Measurements from ENCODE around the gene RXRA. TPM values are rescaled to one million over a fixed set of nuclear protein-coding genes. Genes with fewer than 3 reads are reported as not detected.

Gene RXRA
- total RNA-seq, 4 donors from 2014 or later, result 27.3 to 70.5 (median 58.6) TPM

- DNase-seq, result no peak
- Histone ChIP-seq H3K36me3 (no peaks in the 10 kb centered on the region), H3K4me1 (peaks cover 8 to 30% (median 16%) of the 10 kb centered on the region in 4 donors), H3K4me3 (no peak overlapping the region), H3K9me3 (no peaks in the 10 kb centered on the region), H3K27me3 (no peaks in the 10 kb centered on the region), H3K27ac (peak overlapping the region; percentile 12 to 64 (median 37))
- TF ChIP-seq EP300 (IDR thresholded peaks at IDR 0.05; ENCODE audit: low read depth) (no peak), POLR2A (IDR thresholded peaks at IDR 0.05) (no peak), POLR2AphosphoS5 (IDR thresholded peaks at IDR 0.05) (no peak), CTCF (IDR thresholded peaks at IDR 0.05) (no peak)
- in situ Hi-C loops (cut with MboI; ENCODE audit: low pct_ligation_motif_present in 1 of 4, low pct_unique_long_range_greater_than_20kb in 1 of 4, low sequenced_read_pairs in 3 of 4) (no loop called here), intact Hi-C loops (cut with DNase I; ENCODE audit: low total_unique reads) (no loop called here)
- 77 to 80% methylated on average over 2 to 26 of the region's 26 CpGs for WGBS, 2 donors (ENCODE audit: low coverage in 1 of 2)
Measured at GRCh38 chr9:134473141-134474054, 147.1 kb downstream of the RXRA start.

- Histone ChIP-seq H3K4me1 (peaks cover 8 to 24% (median 11%) of the 10 kb centered on the region in 4 donors), H3K27ac (peak overlapping the region; percentile 12 to 64 (median 37))
- in situ Hi-C loops (cut with MboI; ENCODE audit: low pct_ligation_motif_present in 1 of 4, low pct_unique_long_range_greater_than_20kb in 1 of 4, low sequenced_read_pairs in 3 of 4), result no loop called here
Measured at GRCh38 chr9:134474055-134474370, 147.8 kb downstream of the RXRA start.

GRCh38 chr9:134475011-134475790 is 148.9 kb downstream of the RXRA start:
- no peaks in the 10 kb centered on the region for H3K27me3 ChIP-seq
- peaks cover 8 to 16% (median 9%) of the 10 kb centered on the region in 4 donors for H3K4me1 ChIP-seq
- peak; percentile 63 for DNase-seq
- peak overlapping the region; percentile 12 to 64 (median 34) for H3K27ac ChIP-seq
- WGBS, 2 donors (ENCODE audit: low coverage in 1 of 2), result 17% methylated on average over 27 of the region's 27 CpGs; no CpG with 5 or more reads in 1 of the 2 donors
- H3K36me3 ChIP-seq, result no peaks in the 10 kb centered on the region
- no peaks in the 10 kb centered on the region for H3K9me3 ChIP-seq
- no peak for TF ChIP-seq CTCF (IDR thresholded peaks at IDR 0.05)
- TF ChIP-seq POLR2A (IDR thresholded peaks at IDR 0.05), result no peak
- no peak for TF ChIP-seq EP300 (IDR thresholded peaks at IDR 0.05; ENCODE audit: low read depth)
- no peak for TF ChIP-seq POLR2AphosphoS5 (IDR thresholded peaks at IDR 0.05)
- in situ Hi-C loops (cut with MboI; ENCODE audit: low pct_ligation_motif_present in 1 of 4, low pct_unique_long_range_greater_than_20kb in 1 of 4, low sequenced_read_pairs in 3 of 4) (no loop called here), intact Hi-C loops (cut with DNase I; ENCODE audit: low total_unique reads) (no loop called here)
- no peak overlapping the region for H3K4me3 ChIP-seq

More at GRCh38 chr9:134474055-134474370, 147.8 kb downstream of the RXRA start:
- Histone ChIP-seq H3K4me3 (no peak overlapping the region), H3K36me3 (no peaks in the 10 kb centered on the region), H3K27me3 (no peaks in the 10 kb centered on the region), H3K9me3 (no peaks in the 10 kb centered on the region)
- WGBS, 2 donors (ENCODE audit: low coverage in 1 of 2), result 59% methylated on average over 7 of the region's 7 CpGs; no CpG with 5 or more reads in 1 of the 2 donors
- no peak for TF ChIP-seq CTCF (IDR thresholded peaks at IDR 0.05)
- no peak for TF ChIP-seq POLR2A (IDR thresholded peaks at IDR 0.05)
- intact Hi-C loops (cut with DNase I; ENCODE audit: low total_unique reads), result no loop called here
- DNase-seq, result no peak

GRCh38 chr9:134476272-134476941 is 150.2 kb downstream of the RXRA start:
- DNase-seq, result no peak
- Histone ChIP-seq H3K4me1 (peaks cover 8 to 16% (median 9%) of the 10 kb centered on the region in 4 donors), H3K9me3 (no peaks in the 10 kb centered on the region), H3K27me3 (no peaks in the 10 kb centered on the region), H3K27ac (peak overlapping the region in 2 of 4 donors; percentile 30 to 47), H3K4me3 (no peak overlapping the region), H3K36me3 (no peaks in the 10 kb centered on the region)
- WGBS, 2 donors (ENCODE audit: low coverage in 1 of 2), result 96% methylated on average over 9 of the region's 9 CpGs; no CpG with 5 or more reads in 1 of the 2 donors
- intact Hi-C loops (cut with DNase I; ENCODE audit: low total_unique reads) (no loop called here), in situ Hi-C loops (cut with MboI; ENCODE audit: low pct_ligation_motif_present in 1 of 4, low pct_unique_long_range_greater_than_20kb in 1 of 4, low sequenced_read_pairs in 3 of 4) (no loop called here)
- TF ChIP-seq CTCF (IDR thresholded peaks at IDR 0.05) (no peak), EP300 (IDR thresholded peaks at IDR 0.05; ENCODE audit: low read depth) (no peak), POLR2A (IDR thresholded peaks at IDR 0.05) (no peak), POLR2AphosphoS5 (IDR thresholded peaks at IDR 0.05) (no peak)

Data from transverse colon (tissue), 4 donors.